Heart left ventricle (tissue), 16 donors: ENCODE results near the gene GAMT. TPM values are rescaled to one million over a fixed set of nuclear protein-coding genes. Genes with fewer than 3 reads are reported as not detected.

Experiments
- ATAC-seq, 4 donors: fragments of 200-7000 bp; cut with Tn5 transposase; one replicate each; pipeline ENCODE4 v1.9.1; 2020 to 2022; ENCODE audit warnings: moderate library complexity in 4 of 4, mild to moderate bottlenecking in 3 of 4, moderate number of reproducible peaks in 1 of 4
- DNase-seq, 5 donors: peaks; one replicate each; pipeline ENCODE4 v3.0.0-alpha.2; 2020
- H3K27ac ChIP-seq, 12 donors: fragments of 200-600 bp; sonication (generic) in 4 of 12; one replicate each; pipeline versions ENCODE4 v1.5.0 to v1.8.0; 2016 to 2022; ENCODE audit warnings: mild to moderate bottlenecking in 2 of 12
- H3K27me3 ChIP-seq, 9 donors: fragments of 200-600 bp; sonication (generic) in 2 of 9; one replicate each; pipeline versions ENCODE4 v1.5.1 to v1.8.0; 2016 to 2022; ENCODE audit warnings: mild to moderate bottlenecking in 3 of 9
- H3K36me3 ChIP-seq, 9 donors: fragments of 200-600 bp; sonication (generic) in 2 of 9; one replicate each; pipeline versions ENCODE4 v1.5.0 to v1.8.0; 2018 to 2022; ENCODE audit warnings: mild to moderate bottlenecking in 2 of 9
- H3K4me1 ChIP-seq, 12 donors: fragments of 200-600 bp; sonication (generic) in 4 of 12; one replicate each; pipeline versions ENCODE4 v1.5.0 to v1.8.0; 2016 to 2022; ENCODE audit warnings: mild to moderate bottlenecking in 3 of 12
- H3K4me3 ChIP-seq, 12 donors: fragments of 200-600 bp; sonication (generic) in 4 of 12; one replicate each; pipeline versions ENCODE4 v1.5.0 to v1.8.0; 2017 to 2022; ENCODE audit warnings: mild to moderate bottlenecking in 9 of 12, moderate library complexity in 4 of 12
- H3K9me3 ChIP-seq, 12 donors: fragments of 200-600 bp; sonication (generic) in 4 of 12; one replicate each; pipeline versions ENCODE4 v1.5.0 to v1.8.0; 2016 to 2022; ENCODE audit warnings: mild to moderate bottlenecking in 1 of 12
- CTCF ChIP-seq, 12 donors: fragments of 200-600 bp; sonication (generic) in 4 of 12; IDR thresholded peaks; one replicate each; pipeline versions ENCODE4 v1.5.0 to v1.8.0; 2018 to 2022; ENCODE audit warnings: antibody characterized with exemption in 12 of 12, mild to moderate bottlenecking in 5 of 12
- POLR2A ChIP-seq, 2 donors: fragments of 450-650 bp; IDR thresholded peaks; one replicate each; pipeline ENCODE4 v1.6.1; 2017; ENCODE audit warnings: antibody characterized with exemption in 2 of 2, mild to moderate bottlenecking in 2 of 2, moderate library complexity in 2 of 2
- WGBS, 4 donors: extraction: QIAGEN DNeasy Blood & Tissue Kit in 2 of 4; methylation state at CpG; one replicate each; pipeline versions ENCODE4 v1.1.5 to v1.1.7; 2013 to 2018; 5-methylcytosine and 5-hydroxymethylcytosine counted together
- intact Hi-C, 10 donors: fragments of 100-400 bp; cut with DNase I; formaldehyde crosslinking; loops; one replicate each; pipeline versions ENCODE4 v1.11.1 to v1.14.2; 2022
- polyA plus RNA-seq, 2 donors: library from polyadenylated mRNA; stranded (reverse); fragments of 200-250 nt; gene quantifications; one replicate each; pipeline ENCODE4 v1.2.3, GENCODE V29; 2013
- total RNA-seq, 9 donors: library from RNA; depleted of rRNA in 2 of 9; stranded (reverse); fragments of >200 nt in 2 of 9; fragmentation: NEBNext Ultra II Directional in 3 of 9; extraction: Animal tissue kit (Norgen Biotek cat#: 25700) in 3 of 9; gene quantifications; one replicate each; pipeline versions ENCODE4 v1.1.0 to v1.2.4, GENCODE V29; 2016 to 2023
- donor health status: ischemic (EF 13 %, LVEDD 7.1; RV severe dilation, severe dysfunction).
- donor health status: healthy with polysubstance abuse.
- donor health status: DM: no; HTN: yes; CAD: no.
- donor health status: DM: no; HTN: no; CAD: no.
- donor health status: ischemic (EF 25% LVEDD 6.9; RV normal size, moderate dysfunction).
- donor health status: ischemic (EF 25% LVEDD 5.7; RV mildly dilated, moderate dysfunction).
- donor health status: healthy.
- donor health status: DM: yes; HTN: yes; CAD: no.
- donor health status: ischemic (EF 35%, LVEDD 5.7; RV mildly dilated, moderate dysfunction).
- donor health status: nonischemic (EF 11% LVEDD 7.7; RV severe dilation, severe dysfunction).
- donor health status: DM: yes; HTN: yes; CAD: no.
- donor health status: PGD.
- donor health status: ischemic (EF 29% LVEDD 5.4; RV normal size, mild dysfunction).
- donor health status: nonischemic (EF 23%, LVEDD 6.1; RV moderate dilation, normal function).

Gene GAMT
- total and polyA plus RNA-seq, 11 donors: 21.9 to 180 (median 62.5) TPM

DNA sequence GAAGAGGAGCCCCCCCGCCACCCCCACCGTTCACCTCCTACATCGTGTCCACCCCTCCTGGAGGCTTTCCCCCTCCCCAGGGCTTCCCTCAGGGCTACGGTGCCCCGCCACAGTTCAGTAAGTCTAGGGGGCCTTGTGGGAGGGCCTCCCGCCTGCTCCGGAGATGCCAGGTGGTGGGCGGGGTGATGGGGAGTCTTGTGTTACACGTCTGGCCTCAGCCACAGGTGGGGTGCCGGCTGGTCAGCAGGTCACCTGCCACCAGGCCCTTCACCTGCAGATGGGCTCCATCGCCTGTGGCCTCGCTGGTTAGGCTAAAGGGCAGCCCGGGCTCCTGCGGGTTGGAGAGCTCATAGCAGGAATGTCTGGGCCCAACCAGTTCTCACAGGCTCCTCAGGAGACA, 28.9 kb upstream of the GAMT start:
- Histone ChIP-seq H3K4me3 (no peak overlapping the region), H3K4me1 (peaks cover 0 to 37% (median 4%) of the 10 kb centered on the region in 12 donors), H3K36me3 (peaks cover 0 to 97% (median 94%) of the 10 kb centered on the region in 9 donors), H3K9me3 (no peaks in the 10 kb centered on the region), H3K27ac (peak overlapping the region in 4 of 12 donors; percentile 4 to 78 (median 74)), H3K27me3 (no peaks in the 10 kb centered on the region)
- TF ChIP-seq POLR2A (IDR thresholded peaks at IDR 0.05) (no peak), CTCF (IDR thresholded peaks at IDR 0.05) (no peak)
- intact Hi-C loops: no loop called here
- DNase-seq: no peak
- WGBS, 4 donors: 84 to 89% (median 85%) methylated on average over 5 to 14 of the region's 14 CpGs
- ATAC-seq: no peak

DNA sequence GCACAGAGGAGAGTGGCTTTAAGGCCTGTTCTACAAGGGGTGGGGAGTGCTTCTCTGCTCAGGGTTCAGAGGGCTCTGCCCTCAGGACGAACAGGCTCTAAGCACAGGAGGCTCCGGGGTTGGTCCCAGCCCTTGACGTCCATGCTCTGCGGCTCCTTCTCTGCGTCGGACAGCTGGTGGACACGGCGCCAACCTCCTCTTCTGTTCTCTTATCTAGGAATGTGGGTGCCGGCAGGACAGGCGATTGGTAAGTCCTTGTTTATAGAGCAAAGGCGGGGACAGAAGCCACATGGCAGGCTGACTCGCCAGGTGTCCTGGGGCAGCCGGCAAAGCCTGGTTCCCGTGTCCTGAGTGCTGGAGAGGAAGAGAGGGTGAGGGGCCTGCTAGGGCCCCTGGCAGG, 28.4 kb upstream of the GAMT start:
- no peaks in the 10 kb centered on the region for H3K27me3 ChIP-seq
- peak; percentile 81 to 92 (median 83) for ATAC-seq
- peaks cover 0 to 100% (median 94%) of the 10 kb centered on the region in 9 donors for H3K36me3 ChIP-seq
- peak overlapping the region in 9 of 12 donors; percentile 3 to 78 (median 50) for H3K27ac ChIP-seq
- H3K9me3 ChIP-seq: no peaks in the 10 kb centered on the region
- peaks cover 0 to 39% (median 4%) of the 10 kb centered on the region in 12 donors for H3K4me1 ChIP-seq
- 32 to 57% (median 50%) methylated on average over 6 to 14 of the region's 14 CpGs for WGBS, 4 donors
- peak in 3 of 5 donors; percentile 67 to 81 (median 79) for DNase-seq
- no peak overlapping the region for H3K4me3 ChIP-seq
- intact Hi-C loops: no loop called here
- TF ChIP-seq POLR2A (IDR thresholded peaks at IDR 0.05) (no peak), CTCF (IDR thresholded peaks at IDR 0.05) (no peak)

DNA sequence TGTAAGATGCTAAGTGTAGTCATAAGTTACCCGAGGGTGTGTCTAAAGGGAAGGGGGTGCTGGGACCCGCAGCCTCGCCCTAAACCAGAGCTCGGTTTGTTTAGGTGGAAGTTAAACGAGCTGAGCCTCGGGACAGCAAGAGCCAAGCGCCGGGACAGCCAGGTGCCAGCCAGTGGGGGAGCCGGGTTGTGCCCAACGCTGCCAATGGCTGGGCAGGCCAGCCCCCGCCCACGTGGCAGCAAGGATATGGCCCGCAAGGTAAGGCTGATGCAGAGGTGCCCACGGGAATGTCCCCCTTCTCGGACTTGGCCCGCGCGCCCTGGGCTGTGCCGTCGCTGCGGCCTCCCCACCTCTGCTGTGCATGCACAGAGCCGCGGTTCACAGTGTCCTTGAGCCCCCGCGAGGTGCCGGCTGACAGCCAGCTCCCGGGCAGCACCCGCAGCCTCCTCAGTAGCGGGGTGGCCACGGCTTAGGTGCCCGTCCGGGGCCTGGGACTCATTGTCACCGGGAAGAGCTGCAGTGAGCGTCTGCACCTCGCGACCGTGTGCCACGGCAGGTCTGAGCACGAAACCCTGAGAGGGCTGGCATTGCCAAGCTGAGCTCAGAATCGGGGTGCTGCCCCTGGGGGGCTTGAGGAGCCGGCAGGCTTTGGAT, 27.5 kb upstream of the GAMT start:
- Histone ChIP-seq H3K9me3 (no peaks in the 10 kb centered on the region), H3K4me3 (no peak overlapping the region), H3K27ac (peak overlapping the region in 8 of 12 donors; percentile 4 to 78 (median 60)), H3K36me3 (peaks cover 0 to 98% (median 92%) of the 10 kb centered on the region in 9 donors), H3K27me3 (no peaks in the 10 kb centered on the region), H3K4me1 (peaks cover 0 to 39% (median 4%) of the 10 kb centered on the region in 12 donors)
- DNase-seq (no peak), ATAC-seq (peak; percentile 1 to 18 (median 14))
- TF ChIP-seq CTCF (IDR thresholded peaks at IDR 0.05) (no peak), POLR2A (IDR thresholded peaks at IDR 0.05) (no peak)
- WGBS, 4 donors: 61 to 79% (median 78%) methylated on average over 19 to 41 of the region's 41 CpGs
- intact Hi-C loops: no loop called here

DNA sequence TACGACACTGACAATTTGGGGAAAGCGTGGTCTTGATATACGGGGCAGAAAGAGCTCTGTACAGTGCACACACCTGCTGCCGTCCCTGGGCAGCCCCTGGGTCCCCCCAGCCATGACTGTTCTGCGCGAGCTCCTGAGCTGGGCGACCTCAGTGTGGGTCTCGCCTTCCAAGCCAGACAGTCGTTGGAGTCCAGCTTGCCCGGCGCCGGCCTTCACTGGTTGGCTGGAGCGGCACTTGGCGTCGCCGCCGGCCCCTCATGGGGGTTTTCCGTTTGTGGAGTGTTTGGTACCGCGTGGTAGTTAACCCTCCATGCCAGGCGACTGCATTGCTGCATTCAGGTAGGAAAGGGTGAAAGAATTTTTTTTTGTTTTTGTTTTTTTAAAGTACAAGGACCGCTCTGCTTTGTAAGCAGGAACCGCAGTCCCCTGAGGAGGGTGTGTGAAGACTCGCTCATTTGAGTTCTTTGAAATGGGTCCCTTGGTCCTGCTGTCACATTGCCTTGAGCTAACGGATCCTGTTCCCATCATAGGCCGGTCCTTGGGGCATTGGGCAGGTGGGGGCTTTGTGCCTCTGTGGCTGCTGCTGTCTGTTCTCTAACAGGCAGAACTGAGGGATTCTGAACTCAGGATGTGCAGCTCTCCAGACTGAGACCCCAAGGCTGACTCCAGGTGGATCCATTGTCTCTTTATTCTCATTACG, 26.0 kb upstream of the GAMT start:
- ATAC-seq (no peak), DNase-seq (no peak)
- TF ChIP-seq POLR2A (IDR thresholded peaks at IDR 0.05): no peak
- no peak for TF ChIP-seq CTCF (IDR thresholded peaks at IDR 0.05)
- peaks cover 0 to 39% (median 4%) of the 10 kb centered on the region in 12 donors for H3K4me1 ChIP-seq
- no peak overlapping the region for H3K4me3 ChIP-seq
- intact Hi-C loops: no loop called here
- H3K27ac ChIP-seq: no peak overlapping the region
- peaks cover 0 to 98% (median 92%) of the 10 kb centered on the region in 9 donors for H3K36me3 ChIP-seq
- H3K9me3 ChIP-seq: no peaks in the 10 kb centered on the region
- no peaks in the 10 kb centered on the region for H3K27me3 ChIP-seq
- 89 to 91% (median 91%) methylated on average over 27 of the region's 27 CpGs for WGBS, 4 donors
